ENCODE measurements around the gene PAK1IP1.

Gene PAK1IP1

DNA sequence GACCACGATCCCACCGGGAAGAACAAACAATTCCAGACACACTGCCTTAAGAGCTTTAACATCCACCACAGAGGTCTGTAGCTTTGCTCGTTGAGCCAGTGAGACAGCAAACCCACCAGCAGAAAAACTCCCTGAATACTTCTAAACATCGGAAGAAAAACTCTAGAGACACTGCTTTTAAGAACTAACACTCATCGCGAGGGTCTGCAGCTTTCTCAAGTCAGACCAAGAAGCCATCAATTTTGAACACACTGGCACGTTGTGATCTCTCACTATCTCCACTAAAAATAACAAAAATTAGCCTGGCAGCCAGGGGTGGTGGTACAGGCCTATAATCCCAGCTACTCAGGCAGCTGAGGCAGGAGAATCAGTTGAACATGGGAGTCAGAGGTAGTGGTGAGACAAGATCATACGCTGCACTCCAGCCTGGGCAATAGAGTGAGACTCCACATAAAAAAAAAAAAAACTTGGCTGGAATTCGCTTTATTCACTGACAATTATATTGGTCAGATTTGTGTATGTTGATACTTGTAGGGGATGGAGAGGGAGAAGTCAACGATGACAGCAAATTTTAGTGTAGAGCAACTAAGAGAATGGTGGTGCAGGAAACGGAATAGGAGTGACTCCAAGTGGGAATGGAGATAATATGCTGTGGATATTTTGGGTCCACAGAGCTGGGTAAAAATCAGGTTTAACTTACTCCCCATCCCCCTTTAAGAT, 27.2 kb downstream of the PAK1IP1 start:
- no peak for DNase-seq (ENCODE audit: low read depth)
- H3K4me3 ChIP-seq (ENCODE audit: low read length) = peak overlapping the region; percentile 84
- TF ChIP-seq CTCF (conservative IDR thresholded peaks at IDR 0.05; ENCODE audit: low read depth, low read length) = no peak

DNA sequence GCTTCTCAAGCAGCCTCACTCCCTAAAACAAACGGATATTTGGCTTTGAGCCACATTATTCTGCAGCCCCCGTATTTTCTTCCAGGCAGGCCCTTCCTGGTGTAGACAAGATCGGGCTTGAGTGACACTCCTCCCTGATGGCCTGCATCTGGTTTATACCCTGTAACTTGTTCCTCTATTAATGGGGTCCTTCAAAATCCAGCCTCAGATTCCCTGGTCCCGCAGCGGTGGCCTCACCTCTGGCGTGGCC, 27.7 kb downstream of the PAK1IP1 start:
- TF ChIP-seq CTCF (conservative IDR thresholded peaks at IDR 0.05; ENCODE audit: low read depth, low read length) = no peak
- DNase-seq (ENCODE audit: low read depth) = no peak

GRCh38 chr6:10722820-10723566, 28.2 kb downstream of the PAK1IP1 start, which contains the start of gene TMEM14C:
Gene TMEM14C, plus strand, starts transcription at chr6:10723070. Its CDS starts 1,544 bp downstream, at chr6:10724614.
- H3K4me3 ChIP-seq (ENCODE audit: low read length) = peak within 1 kb of the TSS; percentile 84
- peak; percentile 91 for DNase-seq (ENCODE audit: low read depth)
- no peak for TF ChIP-seq CTCF (conservative IDR thresholded peaks at IDR 0.05; ENCODE audit: low read depth, low read length)

More for the DNA sequence above, 27.7 kb downstream of the PAK1IP1 start:
- H3K4me3 ChIP-seq (ENCODE audit: low read length) = peak overlapping the region; percentile 84

DNA sequence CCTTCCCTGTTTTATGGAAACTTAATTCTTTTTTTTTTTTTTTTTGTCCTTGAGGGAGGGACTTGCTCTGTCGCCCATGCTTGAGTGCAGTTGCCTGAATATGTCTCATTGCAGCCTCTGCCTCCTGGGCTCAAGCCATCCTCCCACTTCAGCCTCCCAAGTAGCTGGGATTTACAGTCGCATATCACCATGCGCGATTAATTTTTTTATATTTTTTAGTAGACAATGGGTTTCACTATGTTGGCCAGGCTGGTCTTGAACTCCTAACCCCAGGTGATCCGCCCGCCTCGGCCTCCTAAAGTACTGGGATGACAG, 28.8 kb downstream of the PAK1IP1 start:
- H3K4me3 ChIP-seq (ENCODE audit: low read length) = peak overlapping the region; percentile 84
- DNase-seq (ENCODE audit: low read depth) = no peak
- TF ChIP-seq CTCF (conservative IDR thresholded peaks at IDR 0.05; ENCODE audit: low read depth, low read length) = no peak

GRCh38 chr6:10725044-10725443, 30.3 kb downstream of the PAK1IP1 start:
- no peak overlapping the region for H3K4me3 ChIP-seq (ENCODE audit: low read length)
- no peak for DNase-seq (ENCODE audit: low read depth)
- TF ChIP-seq CTCF (conservative IDR thresholded peaks at IDR 0.05; ENCODE audit: low read depth, low read length) = no peak

DNA sequence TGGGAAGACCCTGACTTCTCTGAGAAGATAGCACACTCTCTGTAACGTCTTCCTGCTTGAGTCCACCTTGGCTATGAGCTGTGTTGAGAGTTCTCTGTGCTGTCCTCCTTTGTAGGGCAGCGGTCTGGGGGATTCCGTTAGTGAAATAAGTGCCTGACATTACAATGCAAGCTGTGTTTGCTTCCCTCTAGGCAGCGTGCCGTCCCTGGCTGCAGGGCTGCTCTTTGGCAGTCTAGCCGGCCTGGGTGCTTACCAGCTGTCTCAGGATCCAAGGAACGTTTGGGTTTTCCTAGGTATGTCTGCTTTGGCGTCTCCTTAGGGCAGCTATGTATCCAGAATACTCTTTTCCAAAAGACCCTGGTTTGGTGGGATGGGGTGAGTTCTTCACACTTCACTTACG, 30.9 kb downstream of the PAK1IP1 start:
- no peak for DNase-seq (ENCODE audit: low read depth)
- H3K4me3 ChIP-seq (ENCODE audit: low read length) = no peak overlapping the region
- no peak for TF ChIP-seq CTCF (conservative IDR thresholded peaks at IDR 0.05; ENCODE audit: low read depth, low read length)

DNA sequence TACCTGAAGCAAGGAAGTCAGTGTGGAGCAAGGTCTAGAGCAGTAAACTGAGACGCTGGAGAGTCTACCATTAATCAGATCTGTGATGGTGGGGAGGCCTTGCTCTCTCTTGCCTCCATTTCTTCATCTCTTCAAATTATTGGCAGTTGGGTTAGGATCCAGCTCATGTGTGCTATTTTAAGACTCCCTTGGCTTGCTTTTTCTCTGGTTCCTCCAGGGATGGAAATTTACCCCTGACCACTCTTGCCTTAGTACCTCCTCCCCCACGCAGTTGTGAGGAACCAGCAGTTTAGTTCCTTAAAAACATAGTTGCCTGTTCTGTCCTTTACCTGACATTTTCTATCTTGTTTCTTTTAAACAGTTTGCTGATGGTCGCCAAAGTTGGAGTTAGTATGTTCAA, 35.5 kb downstream of the PAK1IP1 start:
- no peak overlapping the region for H3K4me3 ChIP-seq (ENCODE audit: low read length)
- DNase-seq (ENCODE audit: low read depth) = no peak
- TF ChIP-seq CTCF (conservative IDR thresholded peaks at IDR 0.05; ENCODE audit: low read depth, low read length) = no peak
